GM10266 (cell line): Measurements from ENCODE around the gene RNF167.

Experiments used
- DNase-seq: peaks from one replicate; pipeline ENCODE4 v3.0.0; 2012; ENCODE audit errors: extremely low spot score
- TF ChIP-seq, protein P1 (sequence below): IDR thresholded peaks from 2 replicates; pipeline ENCODE4 v1.5.1; 2012; ENCODE audit warnings: mild to moderate bottlenecking, low read depth; ENCODE audit not compliant: control insufficient read depth, insufficient read depth; ENCODE audit errors: missing control alignments

Gene RNF167

GRCh38 chr17:4937553-4937952, 2.5 kb upstream of the RNF167 start:
- TF ChIP-seq, protein P1, sequence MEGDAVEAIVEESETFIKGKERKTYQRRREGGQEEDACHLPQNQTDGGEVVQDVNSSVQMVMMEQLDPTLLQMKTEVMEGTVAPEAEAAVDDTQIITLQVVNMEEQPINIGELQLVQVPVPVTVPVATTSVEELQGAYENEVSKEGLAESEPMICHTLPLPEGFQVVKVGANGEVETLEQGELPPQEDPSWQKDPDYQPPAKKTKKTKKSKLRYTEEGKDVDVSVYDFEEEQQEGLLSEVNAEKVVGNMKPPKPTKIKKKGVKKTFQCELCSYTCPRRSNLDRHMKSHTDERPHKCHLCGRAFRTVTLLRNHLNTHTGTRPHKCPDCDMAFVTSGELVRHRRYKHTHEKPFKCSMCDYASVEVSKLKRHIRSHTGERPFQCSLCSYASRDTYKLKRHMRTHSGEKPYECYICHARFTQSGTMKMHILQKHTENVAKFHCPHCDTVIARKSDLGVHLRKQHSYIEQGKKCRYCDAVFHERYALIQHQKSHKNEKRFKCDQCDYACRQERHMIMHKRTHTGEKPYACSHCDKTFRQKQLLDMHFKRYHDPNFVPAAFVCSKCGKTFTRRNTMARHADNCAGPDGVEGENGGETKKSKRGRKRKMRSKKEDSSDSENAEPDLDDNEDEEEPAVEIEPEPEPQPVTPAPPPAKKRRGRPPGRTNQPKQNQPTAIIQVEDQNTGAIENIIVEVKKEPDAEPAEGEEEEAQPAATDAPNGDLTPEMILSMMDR: no peak

GRCh38 chr17:4938069-4938491, 2.0 kb upstream of the RNF167 start:
- no peak for DNase-seq
- TF ChIP-seq, protein P1: no peak

More at GRCh38 chr17:4937553-4937952, 2.5 kb upstream of the RNF167 start:
- no peak for DNase-seq

DNA sequence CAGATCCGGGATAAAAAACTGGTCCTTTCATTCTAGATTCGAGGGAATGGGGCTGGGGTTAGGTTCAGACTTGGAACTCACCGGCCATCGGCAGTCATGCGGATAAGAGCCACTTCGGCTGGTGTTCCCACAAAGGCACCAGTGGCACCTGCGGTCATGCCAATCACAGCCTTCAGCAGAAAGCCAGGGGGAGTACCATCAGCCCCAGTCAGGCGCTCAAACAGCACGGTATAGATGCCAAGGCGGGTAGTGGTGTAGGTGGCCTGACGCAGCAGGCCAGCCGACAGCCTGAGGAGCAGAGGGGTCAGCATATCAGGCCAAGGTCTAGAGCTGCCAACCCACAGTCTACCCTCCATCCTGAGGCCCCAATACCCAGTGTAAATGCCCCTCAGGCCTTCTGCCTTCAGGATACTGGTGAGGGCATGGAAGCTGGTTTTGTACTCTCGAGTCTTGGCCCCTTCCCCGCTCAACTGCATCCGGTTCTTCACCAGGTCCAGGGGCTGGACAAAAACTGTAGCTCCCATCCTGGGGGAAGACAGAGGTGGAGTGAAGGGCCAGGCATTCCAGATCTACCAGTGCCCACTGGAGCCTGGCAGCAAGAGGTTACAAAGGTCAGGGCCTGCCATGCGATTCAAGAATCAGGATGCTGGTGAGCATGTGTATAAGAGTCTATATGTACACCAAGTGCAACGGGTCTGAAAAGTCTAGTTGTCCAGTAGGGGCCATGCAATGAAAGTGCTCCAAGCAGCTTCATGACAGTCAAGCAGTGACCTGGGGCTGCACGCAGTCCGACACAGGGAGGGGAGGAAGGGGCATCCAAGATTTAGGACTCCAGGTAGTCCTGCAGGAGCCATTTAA, 1.2 kb upstream of the RNF167 start:
- DNase-seq: no peak
- TF ChIP-seq, protein P1: no peak

DNA sequence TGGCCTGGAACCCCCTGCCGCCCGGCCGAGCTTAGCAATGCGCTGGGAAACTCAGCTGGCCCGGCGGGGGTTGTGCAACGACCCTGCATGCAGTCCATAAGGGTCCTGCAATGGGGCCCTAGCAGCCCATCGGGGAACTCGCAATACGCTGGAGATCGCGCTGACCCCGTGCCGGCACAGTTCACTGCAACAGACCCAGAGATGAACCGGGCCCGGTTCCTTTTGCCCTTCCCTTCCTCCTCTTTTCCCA, 597 bp upstream of the RNF167 start:
- TF ChIP-seq, protein P1: no peak
- DNase-seq: no peak

DNA sequence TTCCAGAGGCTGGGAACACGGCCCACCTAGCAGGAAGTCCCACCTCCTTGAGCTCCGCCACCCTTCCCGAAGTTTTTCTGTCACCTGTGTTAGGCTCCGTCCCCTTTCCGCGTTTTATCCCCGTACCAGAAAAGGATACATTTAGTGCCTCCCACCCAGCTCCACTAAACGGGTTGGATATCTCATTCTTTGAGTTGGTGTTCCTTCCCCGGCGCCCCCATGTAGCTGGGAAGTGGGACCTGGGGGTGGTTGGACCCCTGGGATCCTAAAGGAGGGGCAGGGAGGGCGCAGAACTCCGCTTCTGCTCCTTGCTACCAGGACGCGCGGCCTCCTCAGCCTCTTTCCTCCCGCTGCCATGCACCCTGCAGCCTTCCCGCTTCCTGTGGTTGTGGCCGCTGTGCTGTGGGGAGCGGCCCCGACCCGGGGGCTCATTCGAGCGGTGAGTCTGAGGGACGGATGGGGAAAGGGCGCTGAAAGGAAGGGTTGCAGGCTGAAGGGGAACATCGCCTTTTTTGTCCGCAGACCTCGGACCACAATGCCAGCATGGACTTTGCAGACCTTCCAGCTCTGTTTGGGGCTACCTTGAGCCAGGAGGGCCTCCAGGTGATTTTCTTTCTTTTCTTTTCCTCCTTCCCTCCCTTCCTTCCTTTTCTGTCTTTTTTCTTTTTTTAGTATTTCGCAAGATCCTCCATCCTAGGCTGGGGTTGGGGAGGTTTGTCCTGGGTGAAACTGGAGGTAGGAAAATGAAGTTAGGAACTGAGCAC, 669 bp downstream of the RNF167 start:
- DNase-seq: no peak
- TF ChIP-seq, protein P1: no peak

DNA sequence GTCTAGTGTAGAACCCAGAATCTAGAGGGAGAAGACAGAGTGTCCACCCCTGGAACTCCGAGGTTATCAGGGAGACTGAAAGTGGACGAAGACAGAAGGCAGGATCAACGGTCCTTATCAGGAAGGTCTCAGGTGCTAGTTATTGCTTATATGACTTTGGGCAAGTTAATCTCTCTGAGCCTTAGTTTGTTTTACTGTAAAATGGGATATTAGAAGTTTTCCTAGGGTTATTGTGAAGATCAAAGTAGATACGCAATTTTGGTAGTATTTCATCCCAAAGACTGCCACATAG, 1.2 kb downstream of the RNF167 start:
- TF ChIP-seq, protein P1: no peak
- no peak for DNase-seq
